K562 (cell line): ENCODE measurements around the gene EPO. TPM values are rescaled to one million over a fixed set of nuclear protein-coding genes. Genes with fewer than 3 reads are reported as not detected.
A peak's percentile ranks its signal among the peaks of the same experiment; 100 is the strongest.

ENCODE experiments used
- HOMEZ ChIP-seq: fragments of 250-450 bp; sonication (Bioruptor Pico); IDR thresholded peaks from 2 replicates; pipeline ENCODE4 v1.4.0; 2020; ENCODE audit warnings: mild to moderate bottlenecking, moderate library complexity
- MBD1 ChIP-seq: fragments of 250-450 bp; sonication (Bioruptor Pico); IDR thresholded peaks from 2 replicates; pipeline ENCODE4 v1.8.0; 2022; ENCODE audit warnings: inconsistent platforms
- MGA ChIP-seq: fragments of 450-650 bp; IDR thresholded peaks from 2 replicates; pipeline ENCODE4 v1.6.1; 2016; ENCODE audit warnings: mild to moderate bottlenecking, moderate library complexity
- ZNF436 ChIP-seq: fragments of 250-450, 450-650 bp; sonication (Bioruptor Pico); formaldehyde crosslinking; IDR thresholded peaks from 2 replicates; pipeline ENCODE4 v1.7.0; 2020; ENCODE audit warnings: mild to moderate bottlenecking
- polyA plus RNA-seq, 8 experiments: library from polyadenylated mRNA; depleted of rRNA in 4 of 8; stranded (reverse) in 5 of 8; unstranded in 3 of 8; fragments of >200 nt; fragmentation: Nextera tagmentation in 2 of 8; fragmentation: Illumina TruSeq in 1 of 8; extraction: Ambion mirVana in 2 of 8; extraction: Trizol in 1 of 8; gene quantifications; 2 replicates each; pipeline versions ENCODE4 v1.2.1 to v1.2.3, GENCODE V29; 2011 to 2014; ENCODE audit warnings: inconsistent platforms in 1 of 8, missing spikeins in 1 of 8
- total RNA-seq, 7 experiments: library from RNA; depleted of rRNA in 6 of 7; stranded (reverse); fragments of >200 nt in 6 of 7; fragmentation: Illumina TruSeq in 2 of 7; extraction: Trizol in 2 of 7; gene quantifications; 2 replicates each; pipeline versions ENCODE4 v1.2.1 to v1.2.3, GENCODE V29; 2011 to 2021; ENCODE audit warnings: low replicate concordance in 1 of 7
- TF ChIP-seq, protein P1 (sequence below): sonication (generic); formaldehyde crosslinking; IDR thresholded peaks from 2 replicates; pipeline ENCODE4 v1.8.1; 2023; ENCODE audit warnings: mild to moderate bottlenecking, missing genetic modification reagents
- TF ChIP-seq, protein P2 (sequence below): sonication (generic); formaldehyde crosslinking; IDR thresholded peaks from 2 replicates; pipeline ENCODE4 v1.8.0; 2022; ENCODE audit warnings: mild to moderate bottlenecking, missing genetic modification reagents

The EPO gene
- total and polyA plus RNA-seq, 9 of the 15 experiments (the other 6 are each of a cell fraction or from before 2014, with no cell fraction given): 0.06 to 0.41 (median 0.07) TPM; not detected in 6

GRCh38 chr7:100705753-100706671 is 14.3 kb upstream of the EPO start, which contains the start of gene POP7 (continued):
- TF ChIP-seq MGA: peak; percentile 87
- no peak for TF ChIP-seq HOMEZ (CRISPR knock-in tag)
- no peak for TF ChIP-seq ZNF436 (CRISPR knock-in tag)
- TF ChIP-seq, protein P1, sequence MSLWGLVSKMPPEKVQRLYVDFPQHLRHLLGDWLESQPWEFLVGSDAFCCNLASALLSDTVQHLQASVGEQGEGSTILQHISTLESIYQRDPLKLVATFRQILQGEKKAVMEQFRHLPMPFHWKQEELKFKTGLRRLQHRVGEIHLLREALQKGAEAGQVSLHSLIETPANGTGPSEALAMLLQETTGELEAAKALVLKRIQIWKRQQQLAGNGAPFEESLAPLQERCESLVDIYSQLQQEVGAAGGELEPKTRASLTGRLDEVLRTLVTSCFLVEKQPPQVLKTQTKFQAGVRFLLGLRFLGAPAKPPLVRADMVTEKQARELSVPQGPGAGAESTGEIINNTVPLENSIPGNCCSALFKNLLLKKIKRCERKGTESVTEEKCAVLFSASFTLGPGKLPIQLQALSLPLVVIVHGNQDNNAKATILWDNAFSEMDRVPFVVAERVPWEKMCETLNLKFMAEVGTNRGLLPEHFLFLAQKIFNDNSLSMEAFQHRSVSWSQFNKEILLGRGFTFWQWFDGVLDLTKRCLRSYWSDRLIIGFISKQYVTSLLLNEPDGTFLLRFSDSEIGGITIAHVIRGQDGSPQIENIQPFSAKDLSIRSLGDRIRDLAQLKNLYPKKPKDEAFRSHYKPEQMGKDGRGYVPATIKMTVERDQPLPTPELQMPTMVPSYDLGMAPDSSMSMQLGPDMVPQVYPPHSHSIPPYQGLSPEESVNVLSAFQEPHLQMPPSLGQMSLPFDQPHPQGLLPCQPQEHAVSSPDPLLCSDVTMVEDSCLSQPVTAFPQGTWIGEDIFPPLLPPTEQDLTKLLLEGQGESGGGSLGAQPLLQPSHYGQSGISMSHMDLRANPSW: no peak
- TF ChIP-seq, protein P2, sequence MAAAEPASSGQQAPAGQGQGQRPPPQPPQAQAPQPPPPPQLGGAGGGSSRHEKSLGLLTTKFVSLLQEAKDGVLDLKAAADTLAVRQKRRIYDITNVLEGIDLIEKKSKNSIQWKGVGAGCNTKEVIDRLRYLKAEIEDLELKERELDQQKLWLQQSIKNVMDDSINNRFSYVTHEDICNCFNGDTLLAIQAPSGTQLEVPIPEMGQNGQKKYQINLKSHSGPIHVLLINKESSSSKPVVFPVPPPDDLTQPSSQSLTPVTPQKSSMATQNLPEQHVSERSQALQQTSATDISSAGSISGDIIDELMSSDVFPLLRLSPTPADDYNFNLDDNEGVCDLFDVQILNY (CRISPR knock-in tag): no peak
- TF ChIP-seq MBD1 (CRISPR knock-in tag): no peak
